GM18499 (cell line): ENCODE results near the gene CLRN2.

Source experiments
- ATAC-seq: cut with Tn5 transposase; IDR thresholded peaks from one replicate; pipeline ENCODE4 v1.9.1; 2021; ENCODE audit warnings: moderate number of reproducible peaks; ENCODE audit not compliant: insufficient read depth, unreplicated experiment

The CLRN2 gene, protein sequence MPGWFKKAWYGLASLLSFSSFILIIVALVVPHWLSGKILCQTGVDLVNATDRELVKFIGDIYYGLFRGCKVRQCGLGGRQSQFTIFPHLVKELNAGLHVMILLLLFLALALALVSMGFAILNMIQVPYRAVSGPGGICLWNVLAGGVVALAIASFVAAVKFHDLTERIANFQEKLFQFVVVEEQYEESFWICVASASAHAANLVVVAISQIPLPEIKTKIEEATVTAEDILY

GRCh38 chr4:17514865-17515264 is at the start of gene CLRN2:
CLRN2 (plus strand) TSS chr4:17515165; CDS start chr4:17515267, 102 bp downstream.
- ATAC-seq: no peak

DNA sequence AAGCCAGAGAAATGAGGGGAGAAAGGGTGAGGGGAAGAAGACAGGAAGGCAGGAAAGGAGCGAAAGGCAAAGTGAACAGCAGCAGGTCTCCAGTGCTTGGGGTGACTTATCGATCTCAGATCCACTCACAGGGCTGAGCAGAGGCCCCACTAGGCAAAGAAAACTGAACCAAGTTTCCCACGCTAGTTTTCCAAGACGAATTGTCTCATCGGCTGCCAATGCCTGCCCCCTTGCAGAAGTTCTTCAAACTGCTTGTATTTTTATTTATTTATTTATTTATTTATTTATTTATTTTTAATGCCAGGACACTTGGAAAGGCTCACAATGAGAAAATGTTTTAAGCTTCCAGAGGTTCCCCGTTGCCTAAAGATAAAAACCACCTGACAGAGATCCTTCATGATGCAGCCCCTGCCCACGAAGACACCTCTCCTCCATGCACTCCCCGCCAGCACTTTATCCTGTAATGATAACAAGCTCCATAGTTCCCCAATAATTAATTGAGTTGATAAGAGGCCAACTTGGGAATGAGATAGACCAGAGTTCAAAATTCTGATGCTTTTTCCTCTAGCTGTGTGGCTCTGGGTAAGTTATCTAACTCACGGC is 46.2 kb upstream of the CLRN2 start:
- no peak for ATAC-seq

- no peak for ATAC-seq
These were observed 44.9 kb upstream of the CLRN2 start for GRCh38 chr4:17469931-17470674.

DNA sequence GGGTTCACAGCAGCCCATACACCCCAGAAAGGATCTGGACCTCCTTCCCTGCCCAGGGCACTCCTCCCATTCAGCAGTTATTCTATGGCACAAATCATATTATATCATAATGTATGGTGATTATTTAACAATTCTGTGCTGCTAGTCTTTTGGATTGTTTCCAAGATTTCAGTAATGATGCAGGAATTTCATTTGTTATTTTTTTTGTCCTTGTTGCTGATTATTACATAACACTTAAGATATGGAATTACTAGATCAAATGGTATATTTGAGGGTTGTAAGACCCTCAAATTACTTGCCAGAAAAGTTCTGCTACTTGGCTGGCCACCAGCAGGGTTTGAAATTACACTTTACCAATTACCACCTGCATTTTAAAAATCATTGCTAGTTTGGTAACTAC is 39.5 kb upstream of the CLRN2 start:
- no peak for ATAC-seq

DNA sequence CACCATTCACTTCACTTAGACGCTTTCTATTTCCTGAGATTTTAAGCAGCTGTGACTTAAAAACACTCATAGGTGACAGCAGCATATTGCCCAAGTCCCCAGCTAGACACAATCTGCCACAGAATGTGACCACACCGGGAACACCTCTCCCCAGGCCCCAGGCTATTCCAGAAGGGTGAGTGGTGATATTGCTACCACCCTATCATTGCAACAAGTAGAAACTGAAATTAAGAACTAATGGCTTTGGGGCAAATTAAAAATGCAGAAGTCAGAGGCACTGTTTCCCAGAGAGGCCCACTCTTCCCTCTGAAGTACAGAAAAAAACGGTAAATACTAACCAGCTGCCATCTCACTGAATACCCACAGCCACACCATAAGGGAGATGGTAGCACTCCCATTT is 38.1 kb upstream of the CLRN2 start:
- no peak for ATAC-seq

DNA sequence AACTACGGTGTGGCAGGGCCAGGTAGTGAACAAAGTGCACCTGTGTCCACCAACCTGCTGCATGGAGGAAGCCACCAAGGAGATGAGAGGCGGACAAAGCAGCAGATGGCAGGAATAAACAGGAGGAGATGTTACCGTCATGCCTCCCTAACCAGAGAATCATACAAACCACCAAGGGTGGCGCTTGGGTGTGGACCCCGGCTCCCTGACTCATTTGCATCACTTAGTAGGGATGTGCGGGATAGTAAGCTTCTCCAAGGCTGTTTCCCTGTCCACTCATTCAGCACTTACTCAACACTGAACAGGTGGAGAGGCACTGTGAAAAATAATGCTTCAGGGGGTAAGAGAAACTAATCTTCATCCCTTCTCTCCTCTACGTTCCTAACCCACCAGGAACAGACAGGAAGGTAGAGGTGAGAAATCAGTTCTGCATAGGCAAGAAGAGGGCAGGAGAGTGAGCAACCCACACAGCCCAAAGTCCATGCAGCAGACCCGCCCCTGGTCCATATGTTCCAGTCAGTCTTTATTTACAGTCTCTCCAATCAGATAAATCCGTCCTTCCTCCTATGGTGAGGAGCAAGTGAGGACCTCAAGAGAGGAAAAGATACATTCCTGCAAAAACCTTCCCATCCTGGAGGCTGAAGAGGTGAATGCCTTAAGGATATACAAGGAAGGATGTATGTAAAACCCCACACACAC is 37.0 kb upstream of the CLRN2 start:
- no peak for ATAC-seq

DNA sequence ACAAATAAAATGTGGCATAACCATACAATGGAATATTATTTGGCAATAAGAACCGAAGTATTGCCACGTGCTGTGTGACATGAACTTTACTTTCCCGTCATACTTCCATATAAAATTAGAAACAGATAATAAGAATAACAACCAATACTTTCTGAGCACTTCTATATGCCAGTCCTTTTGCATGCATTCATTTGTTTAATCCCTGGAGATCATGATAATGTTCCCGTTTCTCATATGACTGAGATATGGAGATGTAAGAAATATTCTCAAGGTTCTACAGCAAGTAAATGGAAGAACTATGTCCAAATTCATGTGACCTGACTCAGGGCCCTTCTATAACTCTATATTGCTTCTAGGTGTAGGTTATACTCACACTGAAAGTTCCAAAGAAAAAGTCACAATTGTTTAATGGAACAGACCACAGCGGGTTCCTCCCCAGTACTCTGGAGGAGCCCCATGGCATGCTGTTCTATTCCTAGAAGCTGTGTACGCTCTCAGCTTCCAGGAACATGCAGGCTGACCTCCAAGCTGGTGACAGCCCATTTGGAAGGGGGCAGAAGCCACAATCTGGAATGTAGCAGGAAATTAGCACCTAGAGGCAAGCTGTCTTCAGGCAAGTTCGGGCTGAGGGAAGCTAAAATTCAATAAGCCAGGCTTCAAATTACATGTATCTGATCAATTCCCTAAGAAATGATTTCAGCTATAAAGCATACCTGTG is 34.6 kb upstream of the CLRN2 start:
- ATAC-seq: no peak

DNA sequence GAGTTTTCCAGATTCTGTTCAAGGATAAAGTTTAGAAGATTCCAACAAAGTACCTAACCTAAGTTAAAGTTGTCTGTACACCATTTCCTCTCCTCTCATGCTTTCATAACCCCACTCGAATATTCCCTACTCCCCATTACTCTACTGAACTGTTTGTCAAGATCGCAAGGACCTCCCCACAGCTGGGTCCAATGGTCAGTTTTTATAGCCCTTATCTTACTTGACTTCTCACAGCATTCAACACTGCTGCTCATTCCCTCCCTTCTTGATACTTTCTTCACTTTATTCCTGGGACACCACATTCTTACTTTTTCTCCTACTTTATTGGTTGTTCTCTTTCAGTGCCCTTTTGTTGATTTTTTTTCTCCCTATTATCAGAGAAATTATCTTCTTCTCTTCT is 34.0 kb upstream of the CLRN2 start:
- no peak for ATAC-seq

GRCh38 chr4:17482716-17483115 is 32.2 kb upstream of the CLRN2 start:
- no peak for ATAC-seq

DNA sequence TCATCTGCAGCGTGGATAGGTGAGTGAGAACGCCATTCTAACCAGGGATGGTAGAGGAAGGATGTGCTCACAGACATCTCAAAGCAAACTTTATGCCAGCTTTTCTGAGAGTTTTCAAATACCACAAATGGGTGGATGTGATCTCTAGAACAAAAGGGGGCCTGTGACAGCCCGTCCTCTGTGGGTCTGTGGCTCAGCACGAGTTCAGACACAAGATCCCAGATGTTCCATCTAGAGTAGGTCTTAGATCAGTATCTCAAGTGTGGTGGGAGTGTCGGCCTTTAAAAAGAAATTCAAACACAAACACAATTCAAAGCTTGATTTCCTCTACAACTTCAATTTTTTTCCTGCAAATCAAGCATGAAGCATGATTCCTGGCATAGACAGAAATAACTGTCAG is 25.8 kb upstream of the CLRN2 start:
- no peak for ATAC-seq

- ATAC-seq: no peak
These were observed 25.2 kb upstream of the CLRN2 start for GRCh38 chr4:17489721-17490120.

DNA sequence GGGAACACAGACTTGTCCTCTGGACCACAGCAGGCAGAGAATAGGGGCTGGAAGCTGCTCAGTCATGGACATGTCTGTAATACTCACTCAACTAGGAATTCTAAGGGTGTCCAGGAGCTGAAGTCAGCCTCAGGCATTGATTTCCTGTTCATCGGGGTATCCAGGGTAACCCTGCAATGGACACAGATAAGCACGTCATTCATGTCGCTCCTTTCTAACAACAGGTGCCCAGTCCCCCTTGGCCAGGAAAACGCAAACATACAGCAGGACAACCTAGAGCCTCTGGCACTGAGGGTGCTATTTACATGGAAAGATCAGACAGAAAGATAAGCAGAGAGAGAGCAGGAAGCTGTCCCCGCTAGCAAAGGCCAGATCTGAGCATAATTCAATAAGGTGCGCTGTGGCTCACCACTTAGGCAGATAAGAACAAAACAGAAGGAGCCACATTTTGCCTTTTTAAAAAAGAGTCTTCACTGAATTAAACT is 24.3 kb upstream of the CLRN2 start:
- no peak for ATAC-seq

DNA sequence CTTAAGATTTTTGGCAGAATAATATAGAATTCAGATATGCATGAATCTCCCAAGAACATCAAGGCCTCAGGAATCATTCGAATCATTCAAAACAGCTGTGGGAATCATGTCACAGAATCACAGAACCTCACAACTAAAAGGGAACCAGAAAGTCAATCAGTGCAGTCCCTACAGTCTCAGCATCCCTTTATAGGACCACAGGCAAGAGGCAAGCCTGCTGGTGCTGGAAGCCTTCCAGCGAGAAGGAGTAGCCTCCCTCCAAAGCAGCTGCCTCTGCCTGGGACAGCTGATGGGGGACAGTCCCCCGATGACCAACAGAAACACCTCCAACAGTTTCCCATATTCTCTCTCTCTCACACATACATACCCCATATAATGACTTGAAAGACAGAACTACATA is 23.8 kb upstream of the CLRN2 start:
- no peak for ATAC-seq

GRCh38 chr4:17492058-17492741 is 22.8 kb upstream of the CLRN2 start:
- no peak for ATAC-seq

GRCh38 chr4:17492876-17493275 is 22.1 kb upstream of the CLRN2 start:
- ATAC-seq: no peak

DNA sequence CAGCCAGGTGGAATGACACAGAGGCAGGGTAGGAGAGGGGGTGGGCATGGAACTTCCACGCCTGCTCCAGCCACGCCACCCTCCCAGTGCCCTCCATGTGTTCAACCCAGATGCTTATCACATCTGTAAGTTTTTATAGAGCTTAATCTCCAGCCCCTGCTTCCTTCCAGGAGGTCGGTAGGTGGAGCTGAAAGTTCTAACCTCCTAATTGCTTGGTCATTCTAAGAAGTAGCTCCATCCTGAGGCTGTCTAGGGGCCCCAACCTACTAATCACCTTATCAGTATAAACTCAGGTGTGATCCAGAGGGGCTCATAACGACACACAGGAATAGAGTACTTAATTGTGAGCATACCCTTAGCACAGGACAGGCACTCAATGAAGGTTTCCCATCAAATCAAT is 21.3 kb upstream of the CLRN2 start:
- ATAC-seq: no peak

DNA sequence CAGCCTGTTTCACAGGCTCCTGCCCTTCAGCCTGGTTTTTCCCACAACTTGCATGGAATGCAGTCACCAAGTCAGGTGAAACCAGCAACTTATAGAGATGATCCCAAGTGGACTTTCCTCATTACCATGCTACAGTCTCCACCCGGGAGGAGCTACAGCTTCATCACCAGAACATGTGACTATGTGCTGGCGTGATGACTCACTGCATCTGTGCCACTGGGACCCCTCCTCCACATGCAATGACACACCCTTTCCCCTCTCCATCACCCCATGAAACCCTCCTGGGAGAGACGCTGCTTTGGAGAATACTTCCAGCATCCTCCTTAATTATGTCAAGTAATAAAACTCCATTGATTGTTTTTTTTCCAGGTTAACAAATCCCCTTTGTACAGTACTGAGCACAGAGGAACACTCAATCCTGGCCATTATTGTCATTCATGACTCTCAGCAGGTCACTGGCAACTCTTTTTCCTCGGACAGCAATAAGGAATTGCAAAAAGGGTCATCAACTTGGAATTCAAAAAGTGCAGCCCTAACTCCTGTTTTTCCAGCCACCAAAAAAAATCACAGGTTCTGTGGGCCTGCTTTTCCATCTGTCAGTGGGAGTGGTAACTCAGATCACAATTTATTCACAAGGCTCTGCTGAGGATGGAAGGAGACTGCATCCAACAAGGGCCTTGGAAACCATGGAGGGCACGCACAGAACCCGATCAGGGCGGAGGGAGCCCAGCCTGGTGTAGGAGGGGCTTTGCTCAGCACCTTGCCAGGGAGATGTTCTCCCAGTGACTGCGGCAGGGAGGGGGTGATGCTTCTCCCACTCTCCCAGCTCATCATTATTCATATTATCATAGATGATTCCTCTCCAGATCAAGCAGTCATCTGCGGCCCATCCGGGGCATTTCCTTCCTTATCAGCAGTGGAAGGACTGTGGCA is 20.4 kb upstream of the CLRN2 start:
- ATAC-seq: no peak

DNA sequence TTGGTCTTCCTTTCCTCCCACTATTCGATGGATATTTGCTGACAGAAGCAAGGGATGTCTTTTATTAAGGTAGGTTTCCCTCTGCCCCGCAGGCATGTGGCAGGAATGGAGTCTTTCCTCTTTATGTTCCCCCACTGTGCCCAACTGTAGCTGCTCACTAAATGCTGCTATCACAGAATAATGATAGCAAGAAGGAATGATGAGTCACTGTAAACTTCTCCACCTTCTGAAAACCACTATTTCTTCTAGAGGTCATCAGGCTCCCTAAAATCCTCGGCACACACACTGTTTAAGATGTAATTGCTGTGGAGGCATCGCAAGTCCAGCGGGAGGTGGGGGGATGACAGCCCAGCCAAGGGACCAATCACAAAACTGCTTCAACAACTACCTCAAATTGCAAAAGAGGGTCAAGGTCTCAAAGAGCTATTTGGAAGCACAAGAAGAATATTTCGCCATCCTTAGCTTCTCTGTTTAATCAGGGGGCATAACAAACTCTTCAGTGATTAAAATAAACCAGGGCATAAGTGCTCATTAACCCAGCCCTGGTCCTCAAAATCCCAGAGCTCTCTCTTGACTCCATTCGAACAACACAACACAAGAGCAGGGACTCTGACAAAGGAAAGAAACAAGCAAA is 17.0 kb upstream of the CLRN2 start:
- no peak for ATAC-seq
